HFFc6 (cell line): ENCODE results near the gene INPP4B. TPM values are rescaled to one million over a fixed set of nuclear protein-coding genes. Genes with fewer than 3 reads are reported as not detected.

ENCODE experiments used
- DNase-seq: peaks from one replicate; pipeline ENCODE4 v3.0.0-alpha.2; 2018
- H3K27ac Mint-ChIP-seq: 2 replicates; pipeline ENCODE4 v1.8.0; 2020; ENCODE audit warnings: mild to moderate bottlenecking, mixed read lengths
- H3K27me3 Mint-ChIP-seq: 2 replicates; pipeline ENCODE4 v1.8.0; 2021; ENCODE audit warnings: mild to moderate bottlenecking, moderate library complexity, mixed read lengths; ENCODE audit not compliant: insufficient read depth
- H3K36me3 Mint-ChIP-seq: 2 replicates; pipeline ENCODE4 v1.8.0; 2021; ENCODE audit warnings: low read depth, mixed read lengths
- H3K4me1 Mint-ChIP-seq: 2 replicates; pipeline ENCODE4 v1.8.0; 2020; ENCODE audit warnings: low read depth, mixed read lengths
- H3K4me3 Mint-ChIP-seq: 2 replicates; pipeline ENCODE4 v1.8.0; 2020; ENCODE audit warnings: mild to moderate bottlenecking, moderate library complexity, mixed read lengths
- H3K9me3 Mint-ChIP-seq: 2 replicates; pipeline ENCODE4 v1.8.0; 2020; ENCODE audit warnings: mild to moderate bottlenecking, mixed read lengths
- total RNA-seq, 6 experiments: library from RNA; stranded (reverse); fragmentation: NEBNext Ultra II Directional; extraction: Animal tissue kit (Norgen Biotek cat#: 25700); gene quantifications; 2 replicates in 1 of 6; 3 replicates in 5 of 6; pipeline ENCODE4 v1.2.3, GENCODE V29; 2021
- TF ChIP-seq, protein P1 (sequence below): fragments of 200-600 bp; sonication (generic); IDR thresholded peaks from 2 replicates; pipeline ENCODE4 v1.5.0; 2021; ENCODE audit warnings: antibody characterized with exemption, mild to moderate bottlenecking

Gene INPP4B
- total RNA-seq, 6 experiments from 2014 or later, result 36.1 to 48.9 (median 40.1) TPM

DNA sequence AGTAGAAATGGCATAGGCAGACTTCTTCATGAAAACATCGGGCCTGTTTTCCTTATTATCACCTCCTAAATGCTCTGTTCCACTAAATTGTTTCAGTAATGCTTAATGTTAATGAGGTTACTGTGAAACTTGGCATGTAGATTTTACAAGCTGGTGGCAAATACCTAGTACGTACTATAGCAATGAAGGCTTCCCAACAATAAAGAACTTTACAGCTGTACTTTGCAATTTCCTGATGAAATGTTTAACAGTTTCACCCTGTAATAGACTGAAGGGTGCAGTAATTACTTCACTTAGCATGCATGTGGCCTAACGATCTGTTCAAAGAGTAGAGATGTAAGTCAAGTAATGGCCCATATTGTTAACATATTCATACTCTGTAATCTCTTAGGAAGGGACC, 685.0 kb downstream of the INPP4B start:
- H3K9me3 Mint-ChIP-seq, result no peaks in the 10 kb centered on the region
- no peak for DNase-seq
- peaks cover 42% of the 10 kb centered on the region for H3K36me3 Mint-ChIP-seq
- peaks cover 12% of the 10 kb centered on the region for H3K4me1 Mint-ChIP-seq
- no peaks in the 10 kb centered on the region; the same call in none of the 2 replicates for H3K27me3 Mint-ChIP-seq
- H3K4me3 Mint-ChIP-seq, result no peak overlapping the region
- no peak overlapping the region for H3K27ac Mint-ChIP-seq
- TF ChIP-seq, protein P1, sequence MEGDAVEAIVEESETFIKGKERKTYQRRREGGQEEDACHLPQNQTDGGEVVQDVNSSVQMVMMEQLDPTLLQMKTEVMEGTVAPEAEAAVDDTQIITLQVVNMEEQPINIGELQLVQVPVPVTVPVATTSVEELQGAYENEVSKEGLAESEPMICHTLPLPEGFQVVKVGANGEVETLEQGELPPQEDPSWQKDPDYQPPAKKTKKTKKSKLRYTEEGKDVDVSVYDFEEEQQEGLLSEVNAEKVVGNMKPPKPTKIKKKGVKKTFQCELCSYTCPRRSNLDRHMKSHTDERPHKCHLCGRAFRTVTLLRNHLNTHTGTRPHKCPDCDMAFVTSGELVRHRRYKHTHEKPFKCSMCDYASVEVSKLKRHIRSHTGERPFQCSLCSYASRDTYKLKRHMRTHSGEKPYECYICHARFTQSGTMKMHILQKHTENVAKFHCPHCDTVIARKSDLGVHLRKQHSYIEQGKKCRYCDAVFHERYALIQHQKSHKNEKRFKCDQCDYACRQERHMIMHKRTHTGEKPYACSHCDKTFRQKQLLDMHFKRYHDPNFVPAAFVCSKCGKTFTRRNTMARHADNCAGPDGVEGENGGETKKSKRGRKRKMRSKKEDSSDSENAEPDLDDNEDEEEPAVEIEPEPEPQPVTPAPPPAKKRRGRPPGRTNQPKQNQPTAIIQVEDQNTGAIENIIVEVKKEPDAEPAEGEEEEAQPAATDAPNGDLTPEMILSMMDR, result no peak

DNA sequence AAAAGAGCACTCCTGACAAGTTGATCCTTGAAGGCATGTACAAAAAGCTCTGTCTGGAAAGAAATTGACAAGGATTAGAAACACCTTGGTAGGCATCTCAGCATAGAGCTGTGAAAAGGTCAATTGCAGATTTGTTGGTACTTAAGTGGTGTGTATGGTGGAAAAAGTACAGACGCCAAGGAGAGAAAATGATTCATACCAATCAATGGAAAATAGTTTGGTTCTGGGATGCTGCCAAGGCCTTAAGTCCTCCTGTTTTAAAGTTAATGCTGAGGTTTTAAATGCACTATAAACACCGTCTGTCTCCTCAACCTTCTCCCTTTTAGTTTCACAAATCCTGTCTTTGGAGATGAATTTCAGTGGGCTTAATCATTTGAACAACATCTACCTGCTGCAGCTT, 685.6 kb downstream of the INPP4B start:
- H3K9me3 Mint-ChIP-seq, result no peaks in the 10 kb centered on the region
- DNase-seq, result no peak
- no peak overlapping the region for H3K27ac Mint-ChIP-seq
- no peak overlapping the region for H3K4me3 Mint-ChIP-seq
- H3K27me3 Mint-ChIP-seq, result no peaks in the 10 kb centered on the region; the same call in 1 of the 2 replicates
- TF ChIP-seq, protein P1, result no peak
- peaks cover 39% of the 10 kb centered on the region for H3K36me3 Mint-ChIP-seq
- peaks cover 17% of the 10 kb centered on the region for H3K4me1 Mint-ChIP-seq

DNA sequence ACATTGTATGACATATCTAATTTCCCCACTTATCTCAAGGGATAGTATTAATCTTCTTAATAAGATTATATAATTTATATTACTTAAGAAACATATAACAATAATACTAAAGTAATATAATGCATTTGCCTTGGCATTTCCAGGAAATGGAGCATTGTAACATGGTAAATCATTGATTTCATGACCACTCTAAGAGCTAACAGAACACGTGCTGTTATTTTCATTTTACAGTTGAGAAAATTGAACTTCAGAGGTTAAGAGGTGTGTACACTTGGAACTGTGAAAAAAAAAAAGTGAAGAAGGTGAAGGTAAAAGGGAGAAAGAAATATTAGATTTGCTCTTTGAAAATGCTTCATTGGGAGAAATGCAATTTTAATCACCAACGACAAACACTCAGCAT, 687.1 kb downstream of the INPP4B start:
- Mint-ChIP-seq H3K9me3 (no peaks in the 10 kb centered on the region), H3K27ac (no peak overlapping the region), H3K4me1 (peaks cover 13% of the 10 kb centered on the region), H3K4me3 (no peak overlapping the region), H3K36me3 (peaks cover 33% of the 10 kb centered on the region), H3K27me3 (no peaks in the 10 kb centered on the region; the same call in 1 of the 2 replicates)
- TF ChIP-seq, protein P1, result no peak
- no peak for DNase-seq

DNA sequence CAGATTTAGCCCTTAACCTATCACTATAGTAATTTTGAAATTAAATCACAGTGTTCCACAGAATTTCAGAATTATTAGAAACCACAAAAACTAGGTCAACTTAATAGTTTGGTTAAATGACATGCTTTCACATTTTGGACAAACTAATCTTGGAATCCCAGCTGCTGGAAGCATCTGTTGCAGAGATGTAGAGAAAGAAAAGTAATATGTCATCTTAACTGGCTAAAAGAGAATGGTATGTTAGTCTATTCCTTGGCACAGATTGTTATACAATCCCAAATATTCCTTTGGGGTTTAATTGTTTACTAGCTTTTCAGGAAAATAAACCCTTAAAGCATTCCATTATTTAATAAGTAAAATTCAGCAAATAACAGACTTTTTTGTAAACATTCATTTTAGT, 689.8 kb downstream of the INPP4B start:
- TF ChIP-seq, protein P1, result no peak
- no peaks in the 10 kb centered on the region; the same call in 1 of the 2 replicates for H3K27me3 Mint-ChIP-seq
- H3K4me3 Mint-ChIP-seq, result no peak overlapping the region
- peaks cover 13% of the 10 kb centered on the region for H3K4me1 Mint-ChIP-seq
- no peak for DNase-seq
- peaks cover 37% of the 10 kb centered on the region for H3K36me3 Mint-ChIP-seq
- H3K9me3 Mint-ChIP-seq, result no peaks in the 10 kb centered on the region
- H3K27ac Mint-ChIP-seq, result no peak overlapping the region

DNA sequence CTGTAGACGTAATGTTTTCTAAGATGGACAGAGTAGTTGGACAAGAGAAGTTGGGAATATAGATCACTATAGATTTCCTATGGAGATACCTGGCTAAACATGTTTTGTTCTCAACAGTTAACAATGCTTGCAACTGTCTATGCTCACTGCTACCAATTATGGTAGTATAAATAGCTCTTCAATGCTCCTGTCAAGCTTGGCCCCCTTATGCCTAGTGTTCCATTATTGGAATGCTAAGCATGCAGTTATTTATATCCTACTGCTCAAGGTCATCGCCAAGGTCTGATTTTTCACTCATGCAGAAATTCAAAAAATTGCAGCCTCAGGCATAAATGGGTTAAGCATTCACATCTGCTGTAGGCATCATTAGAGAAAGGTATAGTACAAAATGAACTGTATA, 690.8 kb downstream of the INPP4B start:
- Mint-ChIP-seq H3K4me1 (peaks cover 13% of the 10 kb centered on the region), H3K36me3 (peaks cover 32% of the 10 kb centered on the region), H3K27me3 (no peaks in the 10 kb centered on the region; the same call in 1 of the 2 replicates), H3K27ac (no peak overlapping the region), H3K4me3 (no peak overlapping the region), H3K9me3 (no peaks in the 10 kb centered on the region)
- TF ChIP-seq, protein P1, result no peak
- no peak for DNase-seq

DNA sequence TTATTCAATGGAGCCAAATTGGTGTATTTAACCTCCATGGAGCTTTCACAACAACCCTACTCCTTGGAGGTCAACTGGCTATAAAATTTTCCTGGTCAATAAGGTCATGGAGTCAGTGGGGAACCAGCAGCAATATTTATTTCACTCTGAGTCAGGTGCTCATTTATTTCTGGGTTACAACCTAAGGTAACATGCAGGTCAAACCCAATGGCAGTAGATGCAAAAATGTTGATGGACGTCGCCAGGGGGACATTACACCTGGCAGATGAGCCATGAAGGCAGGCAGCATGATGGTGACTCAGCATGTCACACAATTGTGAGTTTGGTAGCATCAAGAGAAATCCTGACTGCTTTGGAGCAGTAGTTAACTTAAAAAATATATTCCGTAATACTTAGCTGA, 695.6 kb downstream of the INPP4B start:
- Mint-ChIP-seq H3K4me1 (peaks cover 9% of the 10 kb centered on the region), H3K27ac (no peak overlapping the region), H3K4me3 (no peak overlapping the region), H3K36me3 (peaks cover 13% of the 10 kb centered on the region), H3K9me3 (no peaks in the 10 kb centered on the region), H3K27me3 (peaks cover 3% of the 10 kb centered on the region)
- TF ChIP-seq, protein P1, result no peak
- DNase-seq, result no peak
